GM15510 (cell line): ENCODE results near the gene BTAF1.

Experiments
- POLR2A ChIP-seq: IDR thresholded peaks from 3 replicates; pipeline ENCODE4 v1.6.1; 2011; ENCODE audit warnings: borderline replicate concordance; ENCODE audit not compliant: insufficient read length; ENCODE audit errors: extremely low read depth

BTAF1 gene

GRCh38 chr10:91897421-91897820, 26.1 kb upstream of the BTAF1 start:
- no peak for TF ChIP-seq POLR2A

DNA sequence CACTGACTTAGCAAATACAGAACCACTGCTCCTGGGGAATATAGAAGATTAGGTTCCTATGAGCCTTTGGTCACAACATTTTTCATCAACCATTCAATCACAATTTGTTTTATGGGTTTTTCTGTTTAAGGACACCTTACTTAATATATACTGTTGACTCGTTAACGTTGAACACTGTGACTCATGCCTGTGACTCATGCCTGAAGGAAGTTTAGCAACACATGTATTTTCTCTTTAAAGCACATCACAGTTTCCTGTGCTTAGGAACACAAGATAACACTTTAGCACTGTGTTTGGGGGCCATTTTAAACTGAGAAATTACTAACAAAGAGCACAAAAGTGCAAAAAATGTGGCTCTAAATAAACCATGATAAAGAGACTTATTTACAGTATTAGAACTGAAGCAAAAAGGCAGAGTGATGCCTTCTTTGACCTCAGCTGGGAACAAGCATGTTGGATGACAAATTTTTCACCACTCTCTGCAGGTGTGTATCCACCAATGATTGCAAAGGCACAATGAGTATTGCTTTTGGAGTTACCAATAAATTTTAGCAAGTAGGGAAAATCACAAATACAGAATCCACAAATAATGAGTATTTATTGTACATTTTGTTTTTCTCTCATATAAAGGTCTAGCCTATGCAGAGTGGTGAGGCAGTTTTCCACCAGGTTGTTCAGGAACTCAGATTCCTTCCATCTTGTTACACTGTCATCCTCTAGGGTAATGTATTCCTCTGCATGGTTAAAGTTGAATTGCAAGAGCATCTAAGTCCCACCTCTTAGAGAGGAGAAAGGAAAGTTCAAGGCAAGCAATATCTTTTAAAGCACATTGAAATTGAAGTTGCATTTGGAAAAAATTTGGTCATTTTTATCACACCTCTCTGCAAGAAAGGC, 21.5 kb upstream of the BTAF1 start:
- TF ChIP-seq POLR2A, result no peak

- no peak for TF ChIP-seq POLR2A
Measured at GRCh38 chr10:91907033-91907594, 16.5 kb upstream of the BTAF1 start.

- TF ChIP-seq POLR2A, result no peak
Measured at GRCh38 chr10:91907914-91908336, 15.6 kb upstream of the BTAF1 start.

GRCh38 chr10:91908337-91909116, 15.0 kb upstream of the BTAF1 start:
- no peak for TF ChIP-seq POLR2A

DNA sequence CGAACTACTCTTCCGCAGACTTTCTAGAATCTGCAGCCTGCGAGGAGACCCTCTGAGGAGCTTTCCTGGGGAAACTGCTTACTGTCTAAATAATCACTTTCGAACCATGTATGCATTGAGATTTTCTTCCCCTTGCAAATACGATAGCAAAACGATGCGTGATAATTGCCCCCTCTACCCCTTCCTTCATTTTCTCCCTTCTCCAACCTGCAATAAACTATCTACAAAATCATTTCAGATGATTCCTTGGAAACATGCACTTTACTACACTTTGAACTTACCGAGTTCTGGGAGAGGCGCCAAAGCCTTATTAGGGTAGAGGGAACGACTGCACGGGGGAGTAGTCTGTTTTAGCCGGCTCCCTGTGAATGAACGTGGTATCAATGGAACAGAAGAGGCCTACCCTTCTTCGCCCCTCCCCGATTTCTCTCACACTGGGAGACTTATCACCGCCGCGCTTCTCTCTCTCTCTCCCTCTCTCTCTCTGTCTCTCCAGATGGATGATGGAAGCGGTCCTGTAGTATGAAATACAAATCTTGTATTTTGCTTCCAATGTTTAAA, 14.4 kb upstream of the BTAF1 start, which contains the start of gene FGFBP3:
Gene FGFBP3 (minus strand): TSS at position 370 of the 561 bp plus-strand sequence. CDS start 517 bp downstream, outside the sequence.
- no peak for TF ChIP-seq POLR2A

DNA sequence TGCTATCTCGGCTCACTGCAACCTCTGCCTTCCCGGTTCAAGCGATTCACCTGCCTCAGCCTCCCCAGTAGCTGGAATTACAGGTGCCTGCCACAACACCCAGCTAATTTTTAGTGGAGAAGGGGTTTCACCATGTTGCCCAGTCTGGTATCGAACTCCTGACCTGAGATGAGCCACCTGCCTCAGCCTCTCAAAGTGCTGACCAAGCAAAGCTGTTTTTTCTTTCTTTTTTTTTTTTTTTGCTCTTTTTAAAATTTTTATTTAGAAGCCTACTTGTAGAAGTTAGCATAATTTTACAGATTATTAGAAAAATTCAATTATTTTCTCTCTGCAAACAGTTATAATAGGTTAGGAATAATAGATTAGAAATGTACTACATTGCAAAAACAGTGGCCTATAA, 13.1 kb upstream of the BTAF1 start:
- no peak for TF ChIP-seq POLR2A

GRCh38 chr10:91919651-91920050, 3.9 kb upstream of the BTAF1 start:
- TF ChIP-seq POLR2A, result no peak

- no peak for TF ChIP-seq POLR2A
Measured at GRCh38 chr10:91924212-91925021, 847 bp downstream of the BTAF1 start.

DNA sequence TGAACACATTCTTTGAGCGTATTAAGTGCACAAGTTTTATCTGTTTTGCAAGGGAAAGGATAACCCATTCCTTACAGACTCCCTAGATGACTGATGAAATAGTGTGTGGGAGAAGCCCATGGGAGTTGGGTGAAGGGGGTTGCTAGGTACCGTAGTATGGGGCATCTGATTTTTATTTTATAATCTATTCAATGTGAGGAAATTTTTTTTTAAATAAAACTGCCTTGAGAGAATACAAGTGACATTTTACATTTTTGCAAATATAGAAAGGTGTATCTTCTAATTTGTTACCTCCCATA, 1.4 kb downstream of the BTAF1 start:
- TF ChIP-seq POLR2A, result no peak

- TF ChIP-seq POLR2A, result no peak
Measured at GRCh38 chr10:91930939-91931338, 7.4 kb downstream of the BTAF1 start.

- no peak for TF ChIP-seq POLR2A
Measured at GRCh38 chr10:91931526-91932190, 8.1 kb downstream of the BTAF1 start.

DNA sequence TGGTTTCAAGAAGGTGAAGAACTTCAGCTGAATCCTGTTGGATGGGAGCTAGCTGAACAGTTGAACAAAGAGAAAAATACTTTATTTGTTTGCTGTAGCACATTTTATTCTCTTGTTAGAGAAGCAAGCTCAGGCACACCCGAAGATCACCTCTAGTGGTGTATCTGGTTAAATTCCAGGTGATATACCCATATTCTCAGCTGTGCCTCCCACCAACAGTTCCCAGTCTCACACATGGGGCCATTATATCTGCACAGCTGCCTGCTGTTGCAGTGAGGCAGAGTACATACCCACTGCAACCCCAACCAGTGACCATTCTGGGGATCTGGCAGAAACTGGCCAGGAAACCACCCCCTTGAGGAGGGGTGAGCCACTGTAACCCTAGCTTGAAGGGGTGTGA, 9.2 kb downstream of the BTAF1 start:
- no peak for TF ChIP-seq POLR2A

- TF ChIP-seq POLR2A, result no peak
Measured at GRCh38 chr10:91935886-91936285, 12.3 kb downstream of the BTAF1 start.
